ENCODE measurements around the gene RNF19B. TPM values are rescaled to one million over a fixed set of nuclear protein-coding genes. Genes with fewer than 3 reads are reported as not detected.

Gene RNF19B
- total and polyA plus RNA-seq, 10 of the 15 experiments (the other 5 are each of a cell fraction or from before 2014, with no cell fraction given): 2.8 to 32.6 (median 16.6) TPM

DNA sequence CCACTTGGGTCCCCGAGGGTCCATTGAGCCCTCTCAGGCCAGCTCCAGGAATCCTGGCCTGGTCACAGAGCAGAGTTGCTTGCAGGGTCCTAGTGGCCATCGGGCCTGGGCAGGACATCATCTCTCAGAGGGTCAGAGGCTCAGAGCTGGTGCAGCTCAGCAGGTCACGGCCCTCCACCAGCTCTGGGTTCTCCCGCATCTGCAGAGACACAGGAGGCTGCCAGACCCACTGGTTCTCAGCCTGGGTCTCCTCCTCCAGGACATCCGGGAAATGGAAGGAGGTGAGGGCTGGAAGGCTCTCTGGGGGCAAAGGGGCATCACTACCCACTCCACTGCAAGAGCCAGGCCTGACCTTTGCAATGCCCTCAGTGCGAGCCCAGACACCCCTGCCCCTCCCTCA is 69.9 kb downstream of the RNF19B start (continued):
- TF ChIP-seq, protein P1, sequence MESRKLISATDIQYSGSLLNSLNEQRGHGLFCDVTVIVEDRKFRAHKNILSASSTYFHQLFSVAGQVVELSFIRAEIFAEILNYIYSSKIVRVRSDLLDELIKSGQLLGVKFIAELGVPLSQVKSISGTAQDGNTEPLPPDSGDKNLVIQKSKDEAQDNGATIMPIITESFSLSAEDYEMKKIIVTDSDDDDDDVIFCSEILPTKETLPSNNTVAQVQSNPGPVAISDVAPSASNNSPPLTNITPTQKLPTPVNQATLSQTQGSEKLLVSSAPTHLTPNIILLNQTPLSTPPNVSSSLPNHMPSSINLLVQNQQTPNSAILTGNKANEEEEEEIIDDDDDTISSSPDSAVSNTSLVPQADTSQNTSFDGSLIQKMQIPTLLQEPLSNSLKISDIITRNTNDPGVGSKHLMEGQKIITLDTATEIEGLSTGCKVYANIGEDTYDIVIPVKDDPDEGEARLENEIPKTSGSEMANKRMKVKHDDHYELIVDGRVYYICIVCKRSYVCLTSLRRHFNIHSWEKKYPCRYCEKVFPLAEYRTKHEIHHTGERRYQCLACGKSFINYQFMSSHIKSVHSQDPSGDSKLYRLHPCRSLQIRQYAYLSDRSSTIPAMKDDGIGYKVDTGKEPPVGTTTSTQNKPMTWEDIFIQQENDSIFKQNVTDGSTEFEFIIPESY (IDR thresholded peaks at IDR 0.05): no peak
- TF ChIP-seq SMARCA5 (IDR thresholded peaks at IDR 0.05) (no peak), RELA (IDR thresholded peaks at IDR 0.05; ENCODE audit: borderline replicate concordance, partially characterized antibody) (no peak), RB1 (IDR thresholded peaks at IDR 0.05; ENCODE audit: borderline replicate concordance) (no peak), SREBF2 (IDR thresholded peaks at IDR 0.05; ENCODE audit: low read length) (no peak), MXI1 (IDR thresholded peaks at IDR 0.05; ENCODE audit: low read depth, low read length) (no peak), KAT2A (conservative IDR thresholded peaks at IDR 0.05; ENCODE audit: control insufficient read depth, low read depth, low read length) (no peak), MYC (IDR thresholded peaks at IDR 0.05; ENCODE audit: insufficient read depth, insufficient read length, insufficient replicate concordance, low read length, severe bottlenecking) (no peak), IRF3 (IDR thresholded peaks at IDR 0.05) (no peak)

- no peaks in the 10 kb centered on the region for H3K36me3 ChIP-seq (ENCODE audit: control insufficient read depth in 2 of 2, insufficient read depth in 2 of 2, low read length in 1 of 2)
- ChIA-PET POLR2A (no interaction called here), SMC1A (ENCODE audit: uncharacterized antibody, unreplicated experiment) (no interaction called here), RAD21 (ENCODE audit: unreplicated experiment) (no interaction called here), CTCF (interaction anchor here (6.5 kb wide), 1 partner anchor 18 kb away, joined by 36 read pairs; no protein-coding TSS in a partner anchor)
- H3K9ac ChIP-seq (ENCODE audit: control insufficient read depth, insufficient read depth, low read length): no peak overlapping the region
- H3K4me2 ChIP-seq (ENCODE audit: control insufficient read depth, insufficient read depth): no peak overlapping the region
- H3K27ac ChIP-seq (ENCODE audit: control insufficient read depth, insufficient read depth): no peak overlapping the region
- no peak for ATAC-seq
- H2AFZ ChIP-seq (ENCODE audit: control insufficient read depth, low read depth, low read length): no peak overlapping the region
- in situ Hi-C loops (cut with MboI) (no loop called here), intact Hi-C loops (cut with micrococcal nuclease; ENCODE audit: unreplicated experiment) (no loop called here)
- FAIRE-seq: no peak
- 55% methylated on average over 7 of the region's 8 CpGs for WGBS (ENCODE audit: insufficient coverage, insufficient replicate concordance, low lambda C conversion rate, missing lambda C conversion rate)
- H4K20me1 ChIP-seq (ENCODE audit: control insufficient read depth, insufficient read depth): no peaks in the 10 kb centered on the region
- H3K27me3 ChIP-seq (replicated peaks in 1 of 2; ENCODE audit: control insufficient read depth in 2 of 2, insufficient read depth in 2 of 2, low read length in 1 of 2): peaks cover 8 to 16% of the 10 kb centered on the region in 2 experiments
- no peaks in the 10 kb centered on the region for H3K4me1 ChIP-seq (ENCODE audit: control insufficient read depth, insufficient read depth, low read length)
- no peak overlapping the region for H3K4me3 ChIP-seq
- no peak for DNase-seq (ENCODE audit: low read depth, low spot score)
- no TSS peak for BruUV-seq (replicated peaks)
- H3K79me2 ChIP-seq (ENCODE audit: control insufficient read depth, insufficient read depth, low read length): no peaks in the 10 kb centered on the region
- no peaks in the 10 kb centered on the region; the same call in 2 of the 3 replicates for H3K9me3 ChIP-seq (replicated peaks; ENCODE audit: control insufficient read depth, insufficient read depth, low read length)
- no peak for TF ChIP-seq PAX8 (IDR thresholded peaks at IDR 0.05)
- TF ChIP-seq, protein P2, sequence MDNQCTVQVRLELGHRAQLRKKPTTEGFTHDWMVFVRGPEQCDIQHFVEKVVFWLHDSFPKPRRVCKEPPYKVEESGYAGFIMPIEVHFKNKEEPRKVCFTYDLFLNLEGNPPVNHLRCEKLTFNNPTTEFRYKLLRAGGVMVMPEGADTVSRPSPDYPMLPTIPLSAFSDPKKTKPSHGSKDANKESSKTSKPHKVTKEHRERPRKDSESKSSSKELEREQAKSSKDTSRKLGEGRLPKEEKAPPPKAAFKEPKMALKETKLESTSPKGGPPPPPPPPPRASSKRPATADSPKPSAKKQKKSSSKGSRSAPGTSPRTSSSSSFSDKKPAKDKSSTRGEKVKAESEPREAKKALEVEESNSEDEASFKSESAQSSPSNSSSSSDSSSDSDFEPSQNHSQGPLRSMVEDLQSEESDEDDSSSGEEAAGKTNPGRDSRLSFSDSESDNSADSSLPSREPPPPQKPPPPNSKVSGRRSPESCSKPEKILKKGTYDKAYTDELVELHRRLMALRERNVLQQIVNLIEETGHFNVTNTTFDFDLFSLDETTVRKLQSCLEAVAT (IDR thresholded peaks at IDR 0.05): no peak
- no peak for TF ChIP-seq SIN3A (IDR thresholded peaks at IDR 0.05; ENCODE audit: low read depth, low read length)
- TF ChIP-seq BCL11A (IDR thresholded peaks at IDR 0.05; ENCODE audit: low read depth, low read length): no peak
- TF ChIP-seq CHD1 (IDR thresholded peaks at IDR 0.05; ENCODE audit: low read depth, low read length): no peak
- no peak for TF ChIP-seq NBN (IDR thresholded peaks at IDR 0.05)
- TF ChIP-seq NKRF (conservative IDR thresholded peaks at IDR 0.05): no peak
- TF ChIP-seq YBX1 (IDR thresholded peaks at IDR 0.05): no peak
- TF ChIP-seq TCF3 (IDR thresholded peaks at IDR 0.05; ENCODE audit: borderline replicate concordance, insufficient read depth, low read depth, low read length): no peak
- TF ChIP-seq ESRRA (IDR thresholded peaks at IDR 0.05; ENCODE audit: low read length): no peak
These were observed 70.5 kb downstream of the RNF19B start for GRCh38 chr1:32894019-32894600.
